Measurements from ENCODE around the gene PDGFD.

GRCh38 chr11:104105155-104105554, 58.8 kb downstream of the PDGFD start:
- no peak for TF ChIP-seq POLR2A (IDR thresholded peaks at IDR 0.05)
- TF ChIP-seq, protein P1, sequence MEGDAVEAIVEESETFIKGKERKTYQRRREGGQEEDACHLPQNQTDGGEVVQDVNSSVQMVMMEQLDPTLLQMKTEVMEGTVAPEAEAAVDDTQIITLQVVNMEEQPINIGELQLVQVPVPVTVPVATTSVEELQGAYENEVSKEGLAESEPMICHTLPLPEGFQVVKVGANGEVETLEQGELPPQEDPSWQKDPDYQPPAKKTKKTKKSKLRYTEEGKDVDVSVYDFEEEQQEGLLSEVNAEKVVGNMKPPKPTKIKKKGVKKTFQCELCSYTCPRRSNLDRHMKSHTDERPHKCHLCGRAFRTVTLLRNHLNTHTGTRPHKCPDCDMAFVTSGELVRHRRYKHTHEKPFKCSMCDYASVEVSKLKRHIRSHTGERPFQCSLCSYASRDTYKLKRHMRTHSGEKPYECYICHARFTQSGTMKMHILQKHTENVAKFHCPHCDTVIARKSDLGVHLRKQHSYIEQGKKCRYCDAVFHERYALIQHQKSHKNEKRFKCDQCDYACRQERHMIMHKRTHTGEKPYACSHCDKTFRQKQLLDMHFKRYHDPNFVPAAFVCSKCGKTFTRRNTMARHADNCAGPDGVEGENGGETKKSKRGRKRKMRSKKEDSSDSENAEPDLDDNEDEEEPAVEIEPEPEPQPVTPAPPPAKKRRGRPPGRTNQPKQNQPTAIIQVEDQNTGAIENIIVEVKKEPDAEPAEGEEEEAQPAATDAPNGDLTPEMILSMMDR (IDR thresholded peaks at IDR 0.05), result no peak
- no peak for TF ChIP-seq POLR2AphosphoS5 (IDR thresholded peaks at IDR 0.05)
